ENCODE measurements around the gene SEMA6C.

DNA sequence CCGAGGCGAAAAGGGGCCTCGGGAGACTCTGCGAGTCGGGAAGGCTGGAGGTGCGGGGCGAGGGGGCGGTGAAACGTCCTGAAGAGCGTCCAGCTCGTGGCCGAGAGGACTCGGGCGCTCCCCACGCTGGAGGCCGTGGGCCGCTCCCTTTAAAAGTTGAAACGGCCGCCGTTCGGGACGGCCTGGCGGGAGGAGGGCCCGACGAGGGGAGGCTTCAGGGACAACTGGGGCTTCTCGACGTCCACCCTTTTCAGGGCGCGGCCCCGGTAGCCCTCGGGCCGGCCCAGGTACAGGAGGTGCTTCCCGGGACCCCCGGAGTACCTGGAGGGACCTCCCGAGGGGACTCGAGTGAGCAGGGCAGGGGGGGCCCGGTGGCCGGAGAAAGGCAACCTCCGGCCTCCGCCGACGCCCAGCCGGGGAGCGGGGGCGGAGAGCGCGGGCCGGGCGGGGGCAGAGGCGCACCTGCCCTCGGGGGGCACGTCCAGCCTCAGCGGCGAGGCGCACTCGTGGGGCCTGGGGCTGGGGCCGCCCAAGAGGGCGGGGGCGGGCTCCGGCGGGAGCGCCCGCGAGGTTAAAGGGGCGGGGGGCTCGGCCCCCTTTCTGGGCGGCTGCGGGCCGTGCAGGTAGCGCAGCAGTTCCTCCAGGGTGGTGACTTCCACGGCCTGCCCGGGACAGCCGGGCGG is 14.0 kb downstream of the SEMA6C start:
- TF ChIP-seq, protein P1, sequence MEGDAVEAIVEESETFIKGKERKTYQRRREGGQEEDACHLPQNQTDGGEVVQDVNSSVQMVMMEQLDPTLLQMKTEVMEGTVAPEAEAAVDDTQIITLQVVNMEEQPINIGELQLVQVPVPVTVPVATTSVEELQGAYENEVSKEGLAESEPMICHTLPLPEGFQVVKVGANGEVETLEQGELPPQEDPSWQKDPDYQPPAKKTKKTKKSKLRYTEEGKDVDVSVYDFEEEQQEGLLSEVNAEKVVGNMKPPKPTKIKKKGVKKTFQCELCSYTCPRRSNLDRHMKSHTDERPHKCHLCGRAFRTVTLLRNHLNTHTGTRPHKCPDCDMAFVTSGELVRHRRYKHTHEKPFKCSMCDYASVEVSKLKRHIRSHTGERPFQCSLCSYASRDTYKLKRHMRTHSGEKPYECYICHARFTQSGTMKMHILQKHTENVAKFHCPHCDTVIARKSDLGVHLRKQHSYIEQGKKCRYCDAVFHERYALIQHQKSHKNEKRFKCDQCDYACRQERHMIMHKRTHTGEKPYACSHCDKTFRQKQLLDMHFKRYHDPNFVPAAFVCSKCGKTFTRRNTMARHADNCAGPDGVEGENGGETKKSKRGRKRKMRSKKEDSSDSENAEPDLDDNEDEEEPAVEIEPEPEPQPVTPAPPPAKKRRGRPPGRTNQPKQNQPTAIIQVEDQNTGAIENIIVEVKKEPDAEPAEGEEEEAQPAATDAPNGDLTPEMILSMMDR (IDR thresholded peaks at IDR 0.05; ENCODE audit: borderline replicate concordance, extremely low read depth, low read length, poor library complexity, severe bottlenecking): no peak
- TF ChIP-seq EZH2 (IDR thresholded peaks at IDR 0.05; ENCODE audit: borderline replicate concordance, low read depth, low read length, severe bottlenecking): no peak

Measured in DND-41 (cell line).